ENCODE data around the gene C3orf20. TPM values are rescaled to one million over a fixed set of nuclear protein-coding genes. Genes with fewer than 3 reads are reported as not detected.

C3orf20 gene
- polyA plus RNA-seq, 1 donor from 2014 or later, result not detected

- no peak overlapping the region for H3K4me2 ChIP-seq (ENCODE audit: low read length)
- no peaks in the 10 kb centered on the region for H3F3A ChIP-seq (ENCODE audit: insufficient read depth, low read length, poor library complexity, severe bottlenecking)
- no peak overlapping the region for H3K4me3 ChIP-seq (ENCODE audit: low read length)
- H3K27ac ChIP-seq (ENCODE audit: low read length), result no peak overlapping the region
- H4K20me1 ChIP-seq (ENCODE audit: insufficient read depth), result no peaks in the 10 kb centered on the region
- no peaks in the 10 kb centered on the region for H3K79me2 ChIP-seq (replicated peaks; ENCODE audit: insufficient read depth, low read length)
- H3K27me3 ChIP-seq (ENCODE audit: insufficient read depth, low read depth, low read length), result no peaks in the 10 kb centered on the region
- H3K9me3 ChIP-seq (ENCODE audit: low read length), result peaks cover 11% of the 10 kb centered on the region
- H3K9me2 ChIP-seq (ENCODE audit: insufficient read depth, low read length), result no peaks in the 10 kb centered on the region
- no peaks in the 10 kb centered on the region for H3K36me3 ChIP-seq (ENCODE audit: insufficient read depth, low read length)
- H3K9ac ChIP-seq (ENCODE audit: low read length), result no peak overlapping the region
- TF ChIP-seq EZH2 (IDR thresholded peaks at IDR 0.05; ENCODE audit: borderline replicate concordance, insufficient read depth, low read length, poor library complexity, severe bottlenecking), result no peak
- no peak for TF ChIP-seq POLR2AphosphoS5 (IDR thresholded peaks at IDR 0.05)
- TF ChIP-seq TAF1 (IDR thresholded peaks at IDR 0.05; ENCODE audit: low read depth), result no peak
- no peak for TF ChIP-seq MXI1 (conservative IDR thresholded peaks at IDR 0.05; ENCODE audit: poor library complexity, severe bottlenecking)
- no peak for TF ChIP-seq RAD21 (conservative IDR thresholded peaks at IDR 0.05)
- no peak for TF ChIP-seq REST (IDR thresholded peaks at IDR 0.05; ENCODE audit: borderline replicate concordance)
- no peak for TF ChIP-seq CTCF (IDR thresholded peaks at IDR 0.05; ENCODE audit: poor library complexity, severe bottlenecking)
- no peak for TF ChIP-seq EP300 (conservative IDR thresholded peaks at IDR 0.05; ENCODE audit: poor library complexity, severe bottlenecking)
- no peak for TF ChIP-seq SMC3 (conservative IDR thresholded peaks at IDR 0.05; ENCODE audit: poor library complexity)
- H2AFZ ChIP-seq (ENCODE audit: low read depth, low read length), result no peak overlapping the region
These were observed 127.4 kb downstream of the C3orf20 start for GRCh38 chr3:14802381-14802731.

GRCh38 chr3:14803101-14803980 is 128.4 kb downstream of the C3orf20 start:
- TF ChIP-seq CTCF (IDR thresholded peaks at IDR 0.05; ENCODE audit: poor library complexity, severe bottlenecking) (no peak), REST (IDR thresholded peaks at IDR 0.05; ENCODE audit: borderline replicate concordance) (no peak), SMC3 (conservative IDR thresholded peaks at IDR 0.05; ENCODE audit: poor library complexity) (no peak), POLR2AphosphoS5 (IDR thresholded peaks at IDR 0.05) (no peak), TAF1 (IDR thresholded peaks at IDR 0.05; ENCODE audit: low read depth) (no peak), EZH2 (IDR thresholded peaks at IDR 0.05; ENCODE audit: borderline replicate concordance, insufficient read depth, low read length, poor library complexity, severe bottlenecking) (no peak), RAD21 (conservative IDR thresholded peaks at IDR 0.05) (no peak), MXI1 (conservative IDR thresholded peaks at IDR 0.05; ENCODE audit: poor library complexity, severe bottlenecking) (no peak), EP300 (conservative IDR thresholded peaks at IDR 0.05; ENCODE audit: poor library complexity, severe bottlenecking) (no peak)
- Histone ChIP-seq H2AFZ (ENCODE audit: low read depth, low read length) (no peak overlapping the region), H3F3A (ENCODE audit: insufficient read depth, low read length, poor library complexity, severe bottlenecking) (no peaks in the 10 kb centered on the region)

More at GRCh38 chr3:14803101-14803980, 128.4 kb downstream of the C3orf20 start:
- no peak overlapping the region for H3K9ac ChIP-seq (ENCODE audit: low read length)
- peaks cover 11% of the 10 kb centered on the region for H3K9me3 ChIP-seq (ENCODE audit: low read length)
- H3K79me2 ChIP-seq (replicated peaks; ENCODE audit: insufficient read depth, low read length), result no peaks in the 10 kb centered on the region
- no peaks in the 10 kb centered on the region for H3K9me2 ChIP-seq (ENCODE audit: insufficient read depth, low read length)
- H3K4me3 ChIP-seq (ENCODE audit: low read length), result no peak overlapping the region
- H3K4me2 ChIP-seq (ENCODE audit: low read length), result no peak overlapping the region
- H3K36me3 ChIP-seq (ENCODE audit: insufficient read depth, low read length), result no peaks in the 10 kb centered on the region
- H3K27ac ChIP-seq (ENCODE audit: low read length), result no peak overlapping the region
- H4K20me1 ChIP-seq (ENCODE audit: insufficient read depth), result no peaks in the 10 kb centered on the region
- H3K27me3 ChIP-seq (ENCODE audit: insufficient read depth, low read depth, low read length), result no peaks in the 10 kb centered on the region

All from neural cell (in vitro differentiated cells).